Spleen (tissue), 11 donors: Measurements from ENCODE around the gene UPK3A. TPM values are rescaled to one million over a fixed set of nuclear protein-coding genes. Genes with fewer than 3 reads are reported as not detected.

Experiments
- DNase-seq: peaks from one replicate; pipeline ENCODE4 v3.0.0-alpha.2; 2020
- H3K27ac ChIP-seq, 8 donors: fragments of 200-600 bp; sonication (generic) in 7 of 8; 1 replicate in 4 of 8; 2 replicates in 4 of 8; pipeline versions ENCODE4 v1.5.0 to v1.8.0; 2016 to 2021; ENCODE audit warnings: inconsistent platforms in 4 of 8, mild to moderate bottlenecking in 4 of 8, moderate library complexity in 1 of 8
- H3K27me3 ChIP-seq, 7 donors: fragments of 200-600 bp; sonication (generic) in 6 of 7; replicated peaks in 1 of 7; 1 replicate in 4 of 7; 2 replicates in 3 of 7; pipeline versions ENCODE4 v1.5.0 to v1.8.0; 2016 to 2021; ENCODE audit warnings: inconsistent platforms in 3 of 7, mild to moderate bottlenecking in 1 of 7
- H3K36me3 ChIP-seq, 6 donors: fragments of 200-600 bp; sonication (generic) in 5 of 6; 1 replicate in 4 of 6; 2 replicates in 2 of 6; pipeline versions ENCODE4 v1.5.0 to v1.8.0; 2016 to 2021; ENCODE audit warnings: inconsistent platforms in 2 of 6
- H3K4me1 ChIP-seq, 6 donors: fragments of 200-600 bp; sonication (generic) in 5 of 6; 1 replicate in 3 of 6; 2 replicates in 3 of 6; pipeline versions ENCODE4 v1.5.0 to v1.8.0; 2016 to 2021; ENCODE audit warnings: inconsistent platforms in 3 of 6
- H3K4me3 ChIP-seq, 8 donors: fragments of 200-600 bp; sonication (generic) in 7 of 8; 1 replicate in 4 of 8; 2 replicates in 4 of 8; pipeline versions ENCODE4 v1.5.0 to v1.8.0; 2016 to 2021; ENCODE audit warnings: inconsistent platforms in 4 of 8, mild to moderate bottlenecking in 4 of 8, moderate library complexity in 2 of 8
- H3K9me3 ChIP-seq, 8 donors: fragments of 200-600 bp; sonication (generic) in 7 of 8; 1 replicate in 4 of 8; 2 replicates in 4 of 8; pipeline versions ENCODE4 v1.5.0 to v1.8.0; 2016 to 2021; ENCODE audit warnings: inconsistent platforms in 4 of 8
- POLR2A ChIP-seq, 3 donors: fragments of 450-650 bp; IDR thresholded peaks; one replicate each; pipeline ENCODE4 v1.5.1; 2017; ENCODE audit warnings: antibody characterized with exemption in 3 of 3, mild to moderate bottlenecking in 1 of 3
- POLR2AphosphoS5 ChIP-seq, 3 donors: sonication (generic); formaldehyde crosslinking; IDR thresholded peaks; one replicate each; pipeline ENCODE4 v1.5.1; 2017; ENCODE audit warnings: antibody characterized with exemption in 3 of 3
- WGBS, 5 donors: extraction: QIAGEN DNeasy Blood & Tissue Kit in 3 of 5; methylation state at CpG; one replicate each; pipeline versions ENCODE4 v1.1.5 to v1.1.7; 2013 to 2018; 5-methylcytosine and 5-hydroxymethylcytosine counted together
- intact Hi-C: fragments of 100-400 bp; cut with DNase I; formaldehyde crosslinking; loops from one replicate; pipeline ENCODE4 v1.15.0; 2023; ENCODE audit warnings: low total_unique reads
- polyA plus RNA-seq, 3 donors: library from polyadenylated mRNA; stranded (reverse); fragments of 200-250 nt; gene quantifications; one replicate each; pipeline ENCODE4 v1.2.1, GENCODE V29; 2013
- total RNA-seq, 7 donors: library from RNA; depleted of rRNA in 3 of 7; stranded (reverse); fragments of >200 nt in 3 of 7; fragmentation: NEBNext Ultra II Directional in 4 of 7; extraction: Animal tissue kit (Norgen Biotek cat#: 25700) in 4 of 7; gene quantifications; one replicate each; pipeline versions ENCODE4 v1.1.0 to v1.2.1, GENCODE V29; 2016 to 2021
- TF ChIP-seq, protein P1 (sequence below), 11 experiments: fragments of 200-600 bp in 7 of 11; fragments of 450-650 bp in 4 of 11; sonication (generic) in 4 of 11; IDR thresholded peaks in 8 of 11; conservative IDR thresholded peaks in 3 of 11; 1 replicate in 7 of 11; 2 replicates in 4 of 11; pipeline versions ENCODE4 v1.4.0 to v1.8.0; 2016 to 2021; ENCODE audit warnings: antibody characterized with exemption in 11 of 11, inconsistent platforms in 4 of 11, mild to moderate bottlenecking in 1 of 11
- donor health status: healthy with polysubstance abuse.
- donor health status: DM: no; HTN: no; CAD: no; lungs with moderate emphysema.
- donor health status: DM: no; HTN: no; CAD: no.
- donor health status: Bipolar disorder and iron deficiency.
- donor health status: healthy.
- donor health status: DM: no; HTN: no; CAD: no.
- donor health status: DM: yes; HTN: yes; CAD: no.

The UPK3A gene
- total and polyA plus RNA-seq, 10 donors: 0.35 to 2.7 (median 1.4) TPM; not detected in 5

DNA sequence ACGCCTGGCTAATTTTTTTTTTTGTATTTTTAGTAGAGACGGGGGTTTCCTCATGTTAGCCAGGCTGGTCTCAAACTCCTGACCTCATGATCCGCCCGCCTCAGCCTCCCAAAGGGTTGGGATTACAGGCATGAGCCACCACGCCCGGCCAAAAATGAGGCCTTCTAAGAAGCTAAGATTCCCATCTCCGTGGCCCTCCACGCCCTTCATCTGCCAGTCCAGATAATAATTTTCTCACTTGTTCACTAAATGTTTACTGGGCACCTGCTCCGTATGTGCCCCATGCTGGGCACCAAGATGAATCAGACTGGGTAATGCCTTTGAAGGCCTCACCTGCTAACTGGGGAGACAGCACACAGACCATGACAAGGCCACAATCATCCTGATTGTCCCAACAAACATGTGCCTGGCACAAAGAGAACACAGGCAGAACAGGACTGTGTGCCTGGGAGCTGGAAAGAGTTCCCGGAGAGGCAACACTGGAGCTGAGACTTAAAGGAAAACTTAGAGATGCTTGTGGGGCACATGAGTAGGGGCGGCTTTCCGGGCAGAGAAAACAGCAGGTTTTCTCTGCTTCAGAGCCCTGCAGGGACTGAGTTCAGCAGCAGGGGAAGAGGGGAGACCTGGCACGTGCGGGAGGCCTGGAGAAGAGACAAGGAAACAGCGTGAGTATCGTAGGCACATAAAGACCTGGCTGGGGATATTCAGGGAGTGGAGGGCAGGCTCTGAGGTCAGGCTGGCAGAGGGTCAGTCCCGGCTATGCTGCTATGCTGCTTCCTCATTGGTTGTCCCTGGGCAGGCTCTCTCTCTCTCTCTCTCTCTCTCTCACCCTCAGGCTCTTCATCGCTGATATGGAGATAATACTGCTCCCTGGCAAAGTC, 46.4 kb upstream of the UPK3A start:
- intact Hi-C loops: no loop called here
- 88 to 95% (median 90%) methylated on average over 18 of the region's 18 CpGs for WGBS, 5 donors
- peak overlapping the region in 1 of 8 donors; percentile 87 for H3K27ac ChIP-seq

GRCh38 chr22:45238957-45239680, 45.6 kb upstream of the UPK3A start:
- peaks cover 23 to 82% (median 64%) of the 10 kb centered on the region in 6 donors for H3K4me1 ChIP-seq
- H3K36me3 ChIP-seq: peaks cover 0 to 37% (median 0%) of the 10 kb centered on the region in 6 donors
- no peaks in the 10 kb centered on the region for H3K9me3 ChIP-seq
- WGBS, 5 donors: 63 to 75% (median 71%) methylated on average over 6 of the region's 6 CpGs
- no peaks in the 10 kb centered on the region for H3K27me3 ChIP-seq
- H3K4me3 ChIP-seq: peak overlapping the region in 7 of 8 donors; percentile 54 to 91 (median 70)
- DNase-seq: peak; percentile 64
- peak overlapping the region in 4 of 8 donors; percentile 71 to 87 (median 82) for H3K27ac ChIP-seq
- TF ChIP-seq, protein P1, sequence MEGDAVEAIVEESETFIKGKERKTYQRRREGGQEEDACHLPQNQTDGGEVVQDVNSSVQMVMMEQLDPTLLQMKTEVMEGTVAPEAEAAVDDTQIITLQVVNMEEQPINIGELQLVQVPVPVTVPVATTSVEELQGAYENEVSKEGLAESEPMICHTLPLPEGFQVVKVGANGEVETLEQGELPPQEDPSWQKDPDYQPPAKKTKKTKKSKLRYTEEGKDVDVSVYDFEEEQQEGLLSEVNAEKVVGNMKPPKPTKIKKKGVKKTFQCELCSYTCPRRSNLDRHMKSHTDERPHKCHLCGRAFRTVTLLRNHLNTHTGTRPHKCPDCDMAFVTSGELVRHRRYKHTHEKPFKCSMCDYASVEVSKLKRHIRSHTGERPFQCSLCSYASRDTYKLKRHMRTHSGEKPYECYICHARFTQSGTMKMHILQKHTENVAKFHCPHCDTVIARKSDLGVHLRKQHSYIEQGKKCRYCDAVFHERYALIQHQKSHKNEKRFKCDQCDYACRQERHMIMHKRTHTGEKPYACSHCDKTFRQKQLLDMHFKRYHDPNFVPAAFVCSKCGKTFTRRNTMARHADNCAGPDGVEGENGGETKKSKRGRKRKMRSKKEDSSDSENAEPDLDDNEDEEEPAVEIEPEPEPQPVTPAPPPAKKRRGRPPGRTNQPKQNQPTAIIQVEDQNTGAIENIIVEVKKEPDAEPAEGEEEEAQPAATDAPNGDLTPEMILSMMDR (IDR thresholded peaks at IDR 0.05 in 8 of 11, conservative IDR thresholded peaks at IDR 0.05 in 3 of 11): no peak
- TF ChIP-seq POLR2AphosphoS5 (IDR thresholded peaks at IDR 0.05): no peak
- no peak for TF ChIP-seq POLR2A (IDR thresholded peaks at IDR 0.05)
- intact Hi-C loops: no loop called here

More for the DNA sequence above, 46.4 kb upstream of the UPK3A start:
- DNase-seq: peak; percentile 64
- Histone ChIP-seq H3K4me3 (peak overlapping the region in 1 of 8 donors; percentile 91), H3K9me3 (no peaks in the 10 kb centered on the region), H3K27me3 (no peaks in the 10 kb centered on the region), H3K4me1 (peaks cover 23 to 89% (median 70%) of the 10 kb centered on the region in 6 donors), H3K36me3 (peaks cover 0 to 45% (median 0%) of the 10 kb centered on the region in 6 donors)
- TF ChIP-seq, protein P1 (IDR thresholded peaks at IDR 0.05 in 8 of 11, conservative IDR thresholded peaks at IDR 0.05 in 3 of 11): no peak

- DNase-seq: peak; percentile 78
- intact Hi-C loops: loop anchor here (10.0 kb wide), 1 partner anchor 75 kb away; the partner anchor contains the start of gene NUP50
- Histone ChIP-seq H3K36me3 (peaks cover 0 to 36% (median 0%) of the 10 kb centered on the region in 6 donors), H3K4me3 (peak overlapping the region; percentile 54 to 91 (median 70)), H3K27ac (peak overlapping the region in 5 of 8 donors; percentile 63 to 87 (median 82)), H3K4me1 (peaks cover 20 to 82% (median 59%) of the 10 kb centered on the region in 6 donors), H3K27me3 (no peaks in the 10 kb centered on the region), H3K9me3 (no peaks in the 10 kb centered on the region)
- TF ChIP-seq POLR2AphosphoS5 (IDR thresholded peaks at IDR 0.05) (no peak), POLR2A (IDR thresholded peaks at IDR 0.05) (no peak)
- TF ChIP-seq, protein P1 (IDR thresholded peaks at IDR 0.05 in 8 of 11, conservative IDR thresholded peaks at IDR 0.05 in 3 of 11): no peak
- 32 to 60% (median 36%) methylated on average over 6 to 8 of the region's 8 CpGs for WGBS, 5 donors
Measured at GRCh38 chr22:45239681-45240051, 45.1 kb upstream of the UPK3A start.
